Type B pancreatic cell (in vitro differentiated cells): ENCODE data around the gene POLR3GL. TPM values are rescaled to one million over a fixed set of nuclear protein-coding genes. Genes with fewer than 3 reads are reported as not detected.
"Not testable (repeated sequence)": the region's sequence is repeated elsewhere in the genome, so short reads cannot be mapped to it uniquely, and the experiment has no call there.

Experiments
- DNase-seq: peaks from one replicate; pipeline ENCODE4 v3.0.0; 2021; ENCODE audit warnings: mixed read lengths; ENCODE audit not compliant: unreplicated experiment; ENCODE audit errors: extremely low spot score
- H3K27ac Mint-ChIP-seq: 2 replicates; pipeline ENCODE4 v1.8.0; 2021; ENCODE audit warnings: mild to moderate bottlenecking, mixed read lengths
- H3K27me3 Mint-ChIP-seq: 2 replicates; pipeline ENCODE4 v1.8.0; 2021; ENCODE audit warnings: mixed read lengths
- H3K36me3 Mint-ChIP-seq: 2 replicates; pipeline ENCODE4 v1.8.0; 2021; ENCODE audit warnings: mixed read lengths
- H3K4me1 Mint-ChIP-seq: one replicate; pipeline ENCODE4 v1.8.0; 2021; ENCODE audit warnings: mixed read lengths; ENCODE audit not compliant: unreplicated experiment
- H3K4me3 Mint-ChIP-seq: 2 replicates; pipeline ENCODE4 v1.8.0; 2021; ENCODE audit warnings: mild to moderate bottlenecking, mixed read lengths
- H3K9me3 Mint-ChIP-seq: 2 replicates; pipeline ENCODE4 v1.8.0; 2021; ENCODE audit warnings: mixed read lengths
- CTCF ChIP-seq: fragments of 200-600 bp; sonication (generic); conservative IDR thresholded peaks from 2 replicates; pipeline ENCODE4 v1.5.0; 2021; ENCODE audit warnings: antibody characterized with exemption, mild to moderate bottlenecking
- total RNA-seq: library from RNA; stranded (reverse); gene quantifications from 2 replicates; pipeline ENCODE4 v1.2.1, GENCODE V29; 2021; ENCODE audit warnings: low replicate concordance

The POLR3GL gene
- total RNA-seq, 1 donor from 2014 or later, result 14.1 TPM

GRCh38 chr1:145918992-145919939, 45.2 kb upstream of the POLR3GL start:
- Mint-ChIP-seq H3K27ac (peak overlapping the region; percentile 97), H3K4me3 (peak overlapping the region; percentile 97), H3K9me3 (no peaks in the 10 kb centered on the region), H3K27me3 (no peaks in the 10 kb centered on the region), H3K4me1 (peaks cover 26% of the 10 kb centered on the region), H3K36me3 (no peaks in the 10 kb centered on the region)
- no peak for DNase-seq
- TF ChIP-seq CTCF, result no peak

GRCh38 chr1:145920297-145920696, 44.2 kb upstream of the POLR3GL start:
- not testable (repeated sequence) for H3K27me3 Mint-ChIP-seq, H3K9me3 Mint-ChIP-seq, H3K36me3 Mint-ChIP-seq, DNase-seq
- H3K4me1 Mint-ChIP-seq, result peaks cover 26% of the 10 kb centered on the region
- H3K4me3 Mint-ChIP-seq, result peak overlapping the region; percentile 97
- H3K27ac Mint-ChIP-seq, result peak overlapping the region; percentile 53

- Mint-ChIP-seq H3K36me3 (peaks cover 6% of the 10 kb centered on the region), H3K27ac (no peak overlapping the region), H3K27me3 (no peaks in the 10 kb centered on the region), H3K4me1 (peaks cover 29% of the 10 kb centered on the region), H3K9me3 (no peaks in the 10 kb centered on the region), H3K4me3 (no peak overlapping the region)
- no peak for TF ChIP-seq CTCF
- no peak for DNase-seq
These were observed 42.2 kb upstream of the POLR3GL start for GRCh38 chr1:145922266-145922665.

GRCh38 chr1:145926686-145927062, 37.8 kb upstream of the POLR3GL start:
- Mint-ChIP-seq H3K27ac (no peak overlapping the region), H3K4me1 (peaks cover 13% of the 10 kb centered on the region), H3K36me3 (peaks cover 6% of the 10 kb centered on the region), H3K4me3 (no peak overlapping the region), H3K27me3 (no peaks in the 10 kb centered on the region), H3K9me3 (no peaks in the 10 kb centered on the region)
- DNase-seq, result no peak
- no peak for TF ChIP-seq CTCF

GRCh38 chr1:145927063-145927886, 37.2 kb upstream of the POLR3GL start, which contains the start of gene RBM8A:
TSS of gene RBM8A (minus strand) at chr1:145927484. CDS start at chr1:145927426, 58 bp downstream.
- Mint-ChIP-seq H3K4me3 (no peak within 1 kb of the TSS), H3K36me3 (peaks cover 6% of the 10 kb centered on the region), H3K4me1 (peaks cover 13% of the 10 kb centered on the region), H3K27ac (no peak within 1 kb of the TSS), H3K9me3 (no peaks in the 10 kb centered on the region), H3K27me3 (no peaks in the 10 kb centered on the region)
- peak; percentile 87 for DNase-seq
- peak; percentile 78 for TF ChIP-seq CTCF
